Measurements from ENCODE around the gene CPED1. TPM values are rescaled to one million over a fixed set of nuclear protein-coding genes. Genes with fewer than 3 reads are reported as not detected.
"Not testable (repeated sequence)": the region's sequence is repeated elsewhere in the genome, so short reads cannot be mapped to it uniquely, and the experiment has no call there.

Gene CPED1
- total RNA-seq, 2 experiments from 2014 or later = not detected

GRCh38 chr7:121286742-121287734, 298.5 kb downstream of the CPED1 start:
- no peak overlapping the region for H3K27ac ChIP-seq (ENCODE audit: low read depth, low read length, poor library complexity, severe bottlenecking)
- peak; percentile 8 for DNase-seq (ENCODE audit: low spot score)
- H3K36me3 ChIP-seq (ENCODE audit: insufficient read depth, low read length) = no peaks in the 10 kb centered on the region; the same call in 1 of the 2 replicates
- TF ChIP-seq EZH2phosphoT487 (IDR thresholded peaks at IDR 0.05; ENCODE audit: borderline replicate concordance, low read depth, low read length) (no peak), CTCF (conservative IDR thresholded peaks at IDR 0.05; ENCODE audit: low read length) (no peak)
- no peak overlapping the region for H3K4me3 ChIP-seq (ENCODE audit: low read depth, low read length, poor library complexity, severe bottlenecking)
- no peak overlapping the region for H3K4me2 ChIP-seq (ENCODE audit: low read length)
- intact Hi-C loops (cut with micrococcal nuclease; ENCODE audit: unreplicated experiment) = no loop called here
- H3K9me2 ChIP-seq (ENCODE audit: insufficient read depth, low read length) = no peaks in the 10 kb centered on the region
- H4K20me1 ChIP-seq (ENCODE audit: insufficient read depth, low read length) = no peaks in the 10 kb centered on the region
- no peaks in the 10 kb centered on the region for H3K79me2 ChIP-seq (ENCODE audit: insufficient read depth, low read depth, low read length)
- H3K9me3 ChIP-seq (ENCODE audit: low read length) = peaks cover 5% of the 10 kb centered on the region; the same call in 1 of the 2 replicates
- no TSS peak for BruUV-seq (replicated peaks)
- no peak overlapping the region; the same call in 1 of the 2 replicates for H2AFZ ChIP-seq (ENCODE audit: low read length)
- ChIA-PET CTCF (ENCODE audit: unreplicated experiment) (no interaction called here), POLR2A (interaction anchor here (0.6 kb wide), 1 partner anchor 343 kb away, joined by 4 read pairs; no protein-coding TSS in a partner anchor)
- H3K4me1 ChIP-seq (ENCODE audit: insufficient read depth, low read length, poor library complexity, severe bottlenecking) = no peaks in the 10 kb centered on the region

GRCh38 chr7:121288894-121289293, 300.4 kb downstream of the CPED1 start:
- TF ChIP-seq CTCF (conservative IDR thresholded peaks at IDR 0.05; ENCODE audit: low read length) (no peak), EZH2phosphoT487 (IDR thresholded peaks at IDR 0.05; ENCODE audit: borderline replicate concordance, low read depth, low read length) (no peak)

GRCh38 chr7:121289930-121290329, 301.4 kb downstream of the CPED1 start:
- H3K4me2 ChIP-seq (ENCODE audit: low read length); H4K20me1 ChIP-seq (ENCODE audit: insufficient read depth, low read length); H3K4me1 ChIP-seq (ENCODE audit: insufficient read depth, low read length, poor library complexity, severe bottlenecking); H3K79me2 ChIP-seq (ENCODE audit: insufficient read depth, low read depth, low read length); H3K9me3 ChIP-seq (ENCODE audit: low read length); BruUV-seq (replicated peaks); intact Hi-C loops (cut with micrococcal nuclease; ENCODE audit: unreplicated experiment); H3K4me3 ChIP-seq (ENCODE audit: low read depth, low read length, poor library complexity, severe bottlenecking); POLR2A ChIA-PET; H3K9me2 ChIP-seq (ENCODE audit: insufficient read depth, low read length); CTCF ChIA-PET (ENCODE audit: unreplicated experiment); H3K27ac ChIP-seq (ENCODE audit: low read depth, low read length, poor library complexity, severe bottlenecking); DNase-seq (ENCODE audit: low spot score); H2AFZ ChIP-seq (ENCODE audit: low read length); H3K36me3 ChIP-seq (ENCODE audit: insufficient read depth, low read length): not testable (repeated sequence)

More at GRCh38 chr7:121288894-121289293, 300.4 kb downstream of the CPED1 start:
- H3K4me3 ChIP-seq (ENCODE audit: low read depth, low read length, poor library complexity, severe bottlenecking) = no peak overlapping the region
- no peaks in the 10 kb centered on the region for H3K4me1 ChIP-seq (ENCODE audit: insufficient read depth, low read length, poor library complexity, severe bottlenecking)
- ChIA-PET POLR2A (no interaction called here), CTCF (ENCODE audit: unreplicated experiment) (no interaction called here)
- no TSS peak for BruUV-seq (replicated peaks)
- intact Hi-C loops (cut with micrococcal nuclease; ENCODE audit: unreplicated experiment) = no loop called here
- H3K79me2 ChIP-seq (ENCODE audit: insufficient read depth, low read depth, low read length) = no peaks in the 10 kb centered on the region
- no peaks in the 10 kb centered on the region for H3K9me2 ChIP-seq (ENCODE audit: insufficient read depth, low read length)
- no peaks in the 10 kb centered on the region for H4K20me1 ChIP-seq (ENCODE audit: insufficient read depth, low read length)
- H3K4me2 ChIP-seq (ENCODE audit: low read length) = no peak overlapping the region
- H2AFZ ChIP-seq (ENCODE audit: low read length) = no peak overlapping the region
- peaks cover 5% of the 10 kb centered on the region; the same call in 1 of the 2 replicates for H3K9me3 ChIP-seq (ENCODE audit: low read length)
- no peaks in the 10 kb centered on the region; the same call in 1 of the 2 replicates for H3K36me3 ChIP-seq (ENCODE audit: insufficient read depth, low read length)
- no peak for DNase-seq (ENCODE audit: low spot score)
- H3K27ac ChIP-seq (ENCODE audit: low read depth, low read length, poor library complexity, severe bottlenecking) = no peak overlapping the region

All from OCI-LY7 (cell line).